Loucy (cell line): ENCODE measurements around the gene TYW1.
"Not testable (repeated sequence)": the region's sequence is repeated elsewhere in the genome, so short reads cannot be mapped to it uniquely, and the experiment has no call there.

Experiments used
- CTCF ChIP-seq: fragments of 200-600 bp; sonication (generic); conservative IDR thresholded peaks from 2 replicates; pipeline ENCODE4 v1.5.1; 2014; ENCODE audit warnings: mild to moderate bottlenecking, antibody characterized with exemption, low read length
- EZH2phosphoT487 ChIP-seq: fragments of 200-600 bp; IDR thresholded peaks from 2 replicates; pipeline ENCODE4 v1.6.1; 2018; ENCODE audit warnings: antibody characterized with exemption, mild to moderate bottlenecking, moderate library complexity, borderline replicate concordance

GRCh38 chr7:67178915-67179688 lies 182.5 kb downstream of the TYW1 start:
- not testable (repeated sequence) for TF ChIP-seq EZH2phosphoT487, CTCF
